PC-9 (cell line): Measurements from ENCODE around the gene PRR30. TPM values are rescaled to one million over a fixed set of nuclear protein-coding genes. Genes with fewer than 3 reads are reported as not detected.

Source experiments
- BruUV-seq: library from RNA; stranded (reverse); fragments of 400-500 nt; replicated peaks from 2 replicates; lab custom pipeline; 2021; lab: Mats Ljungman, UMichigan
- CTCF ChIA-PET: fragments of 300-600 bp; sonication (Branson Sonifier 250); formaldehyde crosslinking; loops from one replicate; lab custom pipeline; 2022; ENCODE audit warnings: antibody characterized with exemption; lab: Charles Lee
- POLR2A ChIA-PET: fragments of 300-600 bp; sonication (Branson Sonifier 250); formaldehyde crosslinking; loops from one replicate; lab custom pipeline; 2022; ENCODE audit warnings: antibody characterized with exemption; ENCODE audit not compliant: unreplicated experiment; lab: Charles Lee
- DNase-seq, 2 experiments: peaks; one replicate each; pipeline versions ENCODE4 v3.0.0 to v3.0.0-alpha.2; 2015 to 2022; ENCODE audit warnings: mixed read lengths in 1 of 2
- H2AFZ ChIP-seq: fragments of 200-600 bp; sonication (generic); 2 replicates; pipeline ENCODE4 v1.8.1; 2017; ENCODE audit warnings: antibody characterized with exemption
- H3F3A ChIP-seq: fragments of 200-600 bp; sonication (generic); 2 replicates; pipeline ENCODE4 v1.8.1; 2017; ENCODE audit warnings: antibody characterized with exemption, mild to moderate bottlenecking, low read depth; ENCODE audit not compliant: insufficient read depth
- H3K27ac ChIP-seq: fragments of 200-600 bp; sonication (generic); 2 replicates; pipeline ENCODE4 v1.6.1; 2016; ENCODE audit warnings: mixed run types
- H3K27me3 ChIP-seq: fragments of 200-600 bp; sonication (generic); 2 replicates; pipeline ENCODE4 v1.6.1; 2016; ENCODE audit warnings: low read depth, mixed run types; ENCODE audit not compliant: insufficient read depth
- H3K36me3 ChIP-seq: fragments of 200-600 bp; sonication (generic); 2 replicates; pipeline ENCODE4 v1.6.1; 2016; ENCODE audit warnings: low read depth, mixed run types
- H3K4me1 ChIP-seq: fragments of 200-600 bp; sonication (generic); replicated peaks from 2 replicates; pipeline ENCODE4 v1.6.1; 2016; ENCODE audit warnings: mixed run types; ENCODE audit not compliant: insufficient read depth
- H3K4me2 ChIP-seq: fragments of 200-600 bp; sonication (generic); 2 replicates; pipeline ENCODE4 v1.6.1; 2017; ENCODE audit warnings: mixed run types
- H3K4me3 ChIP-seq: fragments of 200-600 bp; sonication (generic); 2 replicates; pipeline ENCODE4 v1.6.1; 2016; ENCODE audit warnings: mixed run types
- H3K79me2 ChIP-seq: fragments of 200-600 bp; sonication (generic); 2 replicates; pipeline ENCODE4 v1.6.1; 2017; ENCODE audit warnings: low read depth, mixed run types
- H3K9me2 ChIP-seq: fragments of 200-600 bp; sonication (generic); 2 replicates; pipeline ENCODE4 v1.8.1; 2017; ENCODE audit warnings: mild to moderate bottlenecking; ENCODE audit not compliant: insufficient read depth
- H3K9me3 ChIP-seq: fragments of 200-600 bp; sonication (generic); 2 replicates; pipeline ENCODE4 v1.8.1; 2016; ENCODE audit warnings: low read depth; ENCODE audit not compliant: insufficient read depth
- H4K20me1 ChIP-seq: fragments of 200-600 bp; sonication (generic); 2 replicates; pipeline ENCODE4 v1.8.1; 2017; ENCODE audit not compliant: insufficient read depth
- CTCF ChIP-seq: fragments of 200-600 bp; sonication (generic); conservative IDR thresholded peaks from 2 replicates; pipeline ENCODE4 v1.6.1; 2017; ENCODE audit warnings: mixed run types, antibody characterized with exemption, mild to moderate bottlenecking, moderate library complexity
- EZH2 ChIP-seq: fragments of 200-600 bp; sonication (generic); IDR thresholded peaks from 2 replicates; pipeline ENCODE4 v1.8.0; 2017; ENCODE audit warnings: antibody characterized with exemption, low read depth
- intact Hi-C: fragments of 100-400 bp; cut with micrococcal nuclease; formaldehyde crosslinking; loops from one replicate; pipeline ENCODE4 v1.10.0; 2022; ENCODE audit not compliant: unreplicated experiment
- total RNA-seq: library from RNA; stranded (reverse); gene quantifications from 2 replicates; pipeline ENCODE4 v1.2.3, GENCODE V29; 2021

PRR30 gene
- total RNA-seq, 1 experiment from 2014 or later = not detected

DNA sequence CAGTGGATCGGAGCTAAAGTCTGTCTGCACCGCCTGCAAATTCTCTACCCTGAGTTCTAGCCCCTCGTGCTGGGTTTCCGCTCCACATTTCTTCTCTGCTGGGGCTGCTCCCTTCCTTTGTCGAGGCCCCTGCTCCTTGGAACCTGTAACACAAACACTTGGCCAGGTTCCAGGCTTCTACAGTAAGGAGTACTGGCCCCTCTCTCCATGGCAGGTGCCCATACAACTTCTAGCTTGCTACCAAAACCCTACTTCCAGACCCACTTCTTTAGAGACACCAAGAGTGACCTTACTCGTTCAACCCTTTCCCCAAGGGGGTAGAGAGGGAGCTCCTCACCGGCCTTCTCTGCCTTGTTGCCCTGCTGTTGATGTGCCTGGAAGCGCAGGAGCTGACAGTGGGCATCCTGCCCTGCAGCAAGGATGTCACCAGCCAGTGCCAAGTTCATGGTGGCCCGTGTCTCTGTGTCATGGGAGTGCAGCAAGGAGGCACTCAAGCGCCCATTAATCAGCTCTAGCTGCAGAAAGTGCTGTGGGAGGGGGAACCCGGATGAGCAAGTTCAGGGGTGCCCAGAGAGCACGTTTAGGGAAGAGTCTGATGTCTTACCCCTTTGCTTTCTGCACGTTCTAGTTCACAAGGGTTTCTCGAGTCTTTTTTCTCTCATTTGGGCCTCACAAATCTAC lies 5.9 kb downstream of the PRR30 start:
- Histone ChIP-seq H3K27ac (no peak overlapping the region), H3K4me1 (peaks cover 10% of the 10 kb centered on the region), H3K9me2 (no peaks in the 10 kb centered on the region), H3K4me2 (peak overlapping the region; percentile 89), H3K79me2 (peaks cover 19% of the 10 kb centered on the region), H3K27me3 (no peaks in the 10 kb centered on the region), H3K36me3 (0 out of 2 replicates have a peak, but pooled peaks cover 8% of the 10 kb centered on the region), H4K20me1 (peaks cover 7% of the 10 kb centered on the region; the same call in 1 of the 2 replicates), H3K9me3 (no peaks in the 10 kb centered on the region), H3F3A (peaks cover 10% of the 10 kb centered on the region; the same call in 1 of the 2 replicates), H2AFZ (no peak overlapping the region), H3K4me3 (peak overlapping the region; percentile 83)
- no peak for TF ChIP-seq EZH2
- no peak; the same call in 1 of the 2 replicates for TF ChIP-seq CTCF
- POLR2A ChIA-PET = no interaction called here
- intact Hi-C loops = loop anchor here (10.0 kb wide), 1 partner anchor 81 kb away; the partner anchor contains the start of genes ATRAID, CAD and SLC5A6
- DNase-seq = no peak
- BruUV-seq = TSS peak; percentile 66
- CTCF ChIA-PET = interaction anchor here (0.6 to 1.2 kb wide), 2 partner anchors 58 to 221 kb away, joined by 3 read pairs; no protein-coding TSS in a partner anchor

DNA sequence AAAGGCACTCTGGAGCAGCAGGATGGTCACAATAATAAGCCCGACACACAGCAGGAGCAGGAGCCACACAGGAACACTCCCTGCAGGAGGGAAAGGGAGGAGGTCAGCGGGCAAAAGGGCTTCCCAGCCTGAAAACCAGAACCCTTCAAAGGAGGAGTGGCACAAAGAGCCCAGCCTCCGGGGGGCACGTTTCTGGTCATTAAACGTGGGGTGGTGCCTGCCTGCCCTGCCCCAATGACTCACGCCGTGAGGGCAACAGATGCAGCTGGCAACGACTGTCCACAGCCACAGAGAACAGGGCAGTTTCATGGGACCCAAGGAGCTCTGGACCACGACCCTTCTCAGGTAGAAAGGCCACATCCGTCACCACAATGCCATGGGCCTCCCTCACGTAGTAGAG lies 7.8 kb downstream of the PRR30 start:
- Histone ChIP-seq H3K4me3 (no peak overlapping the region), H3K27me3 (no peaks in the 10 kb centered on the region), H3K4me2 (no peak overlapping the region), H3K36me3 (0 out of 2 replicates have a peak, but pooled peaks cover 8% of the 10 kb centered on the region), H4K20me1 (peaks cover 7% of the 10 kb centered on the region; the same call in 1 of the 2 replicates), H3K79me2 (peaks cover 19% of the 10 kb centered on the region), H3K9me3 (no peaks in the 10 kb centered on the region), H3K4me1 (peaks cover 10% of the 10 kb centered on the region), H2AFZ (no peak overlapping the region), H3K27ac (no peak overlapping the region), H3F3A (peaks cover 10% of the 10 kb centered on the region; the same call in 1 of the 2 replicates), H3K9me2 (no peaks in the 10 kb centered on the region)
- ChIA-PET POLR2A (interaction anchor here (0.6 kb wide), 1 partner anchor 454 kb away, joined by 3 read pairs; no protein-coding TSS in a partner anchor), CTCF (no interaction called here)
- TF ChIP-seq EZH2 (no peak), CTCF (no peak)
- BruUV-seq = no TSS peak
- no peak for DNase-seq
- intact Hi-C loops = loop anchor here (10.0 kb wide), 1 partner anchor 83 kb away; the partner anchor contains the start of genes ATRAID, CAD and SLC5A6

DNA sequence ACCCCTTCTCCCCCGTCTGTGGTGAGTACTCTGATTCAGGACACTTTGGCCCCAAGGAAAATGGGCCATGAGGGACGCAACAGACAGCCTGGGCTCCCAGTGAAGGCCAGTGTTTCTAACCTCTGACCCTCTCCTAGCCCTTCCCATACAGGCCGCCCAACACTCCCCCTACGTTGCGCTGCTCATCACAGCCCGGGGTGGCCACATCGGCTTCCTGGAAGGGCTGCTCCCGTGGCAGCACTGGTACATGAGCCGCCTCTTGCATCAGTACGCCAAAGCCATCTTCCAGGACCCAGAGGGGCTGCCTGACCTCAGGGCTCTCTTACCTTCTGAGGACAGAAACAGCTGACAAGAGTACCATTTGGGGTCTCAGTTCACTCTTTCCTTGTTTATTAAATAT lies 8.8 kb downstream of the PRR30 start:
- ChIA-PET POLR2A (no interaction called here), CTCF (no interaction called here)
- Histone ChIP-seq H3K27ac (no peak overlapping the region), H3K4me2 (no peak overlapping the region), H4K20me1 (peaks cover 7% of the 10 kb centered on the region; the same call in 1 of the 2 replicates), H3K4me3 (no peak overlapping the region), H3K9me2 (no peaks in the 10 kb centered on the region), H2AFZ (no peak overlapping the region), H3K9me3 (no peaks in the 10 kb centered on the region), H3K79me2 (peaks cover 19% of the 10 kb centered on the region), H3K27me3 (no peaks in the 10 kb centered on the region), H3K4me1 (peaks cover 10% of the 10 kb centered on the region), H3K36me3 (0 out of 2 replicates have a peak, but pooled peaks cover 8% of the 10 kb centered on the region), H3F3A (peaks cover 10% of the 10 kb centered on the region; the same call in 1 of the 2 replicates)
- no peak for DNase-seq
- no peak for TF ChIP-seq CTCF
- no peak for TF ChIP-seq EZH2
- BruUV-seq = no TSS peak
- intact Hi-C loops = loop anchor here (10.0 kb wide), 1 partner anchor 84 kb away; the partner anchor contains the start of genes ATRAID, CAD and SLC5A6
